H9 (cell line): ENCODE results near the gene AK9. TPM values are rescaled to one million over a fixed set of nuclear protein-coding genes. Genes with fewer than 3 reads are reported as not detected.

Experiments used
- DNase-seq: peaks from one replicate; pipeline ENCODE4 v3.0.0-alpha.2; 2017
- H2AFZ ChIP-seq: one replicate; pipeline ENCODE4 v1.6.1; 2013; ENCODE audit warnings: mild to moderate bottlenecking, low read length, control low read depth, moderate library complexity
- H2AK5ac ChIP-seq: 2 replicates; pipeline ENCODE4 v1.6.1; 2013; ENCODE audit warnings: low read length, control low read depth, mixed read lengths; ENCODE audit not compliant: insufficient read length
- H2BK120ac ChIP-seq: one replicate; pipeline ENCODE4 v1.6.1; 2013; ENCODE audit warnings: low read depth, mild to moderate bottlenecking, low read length, control low read depth, inconsistent platforms; ENCODE audit not compliant: poor library complexity, severe bottlenecking
- H2BK12ac ChIP-seq: 2 replicates; pipeline ENCODE4 v1.6.1; 2013; ENCODE audit warnings: low read length, control low read depth, mixed read lengths, low read depth; ENCODE audit not compliant: insufficient read length
- H2BK15ac ChIP-seq: 2 replicates; pipeline ENCODE4 v1.6.1; 2013; ENCODE audit warnings: low read depth, low read length, control low read depth
- H2BK20ac ChIP-seq: one replicate; pipeline ENCODE4 v1.6.1; 2013; ENCODE audit warnings: low read depth, mild to moderate bottlenecking, low read length, control low read depth, inconsistent platforms; ENCODE audit not compliant: poor library complexity, severe bottlenecking
- H2BK5ac ChIP-seq: 2 replicates; pipeline ENCODE4 v1.6.1; 2013; ENCODE audit warnings: low read length, control low read depth, mixed read lengths; ENCODE audit not compliant: insufficient read length
- H3K14ac ChIP-seq: 2 replicates; pipeline ENCODE4 v1.6.1; 2013; ENCODE audit warnings: low read length, control low read depth; ENCODE audit not compliant: insufficient read depth
- H3K18ac ChIP-seq: 2 replicates; pipeline ENCODE4 v1.6.1; 2013; ENCODE audit warnings: low read depth, mild to moderate bottlenecking, mixed read lengths, low read length, control low read depth; ENCODE audit not compliant: insufficient read length
- H3K23ac ChIP-seq: 2 replicates; pipeline ENCODE4 v1.6.1; 2013; ENCODE audit warnings: low read length, control low read depth, mixed read lengths, low read depth; ENCODE audit not compliant: insufficient read length
- H3K23me2 ChIP-seq: 2 replicates; pipeline ENCODE4 v1.6.1; 2013; ENCODE audit warnings: low read depth, mild to moderate bottlenecking, mixed read lengths, low read length, control low read depth; ENCODE audit not compliant: insufficient read length, poor library complexity, severe bottlenecking
- H3K27ac ChIP-seq: 2 replicates; pipeline ENCODE4 v1.5.1; 2013; ENCODE audit warnings: low read length, control low read depth, mixed read lengths, low read depth; ENCODE audit not compliant: insufficient read length
- H3K27me3 ChIP-seq: 2 replicates; pipeline ENCODE4 v1.6.1; 2013; ENCODE audit warnings: low read length, control low read depth, inconsistent platforms; ENCODE audit not compliant: insufficient read depth
- H3K4ac ChIP-seq: 2 replicates; pipeline ENCODE4 v1.6.1; 2013; ENCODE audit warnings: low read depth, mild to moderate bottlenecking, control low read depth, inconsistent platforms, low read length, moderate library complexity
- H3K4me1 ChIP-seq: 2 replicates; pipeline ENCODE4 v1.6.1; 2013; ENCODE audit warnings: low read length, control low read depth, inconsistent platforms; ENCODE audit not compliant: insufficient read depth
- H3K4me2 ChIP-seq: 2 replicates; pipeline ENCODE4 v1.6.1; 2013; ENCODE audit warnings: low read length, control low read depth, mixed read lengths; ENCODE audit not compliant: insufficient read length, insufficient read depth
- H3K56ac ChIP-seq: 2 replicates; pipeline ENCODE4 v1.6.1; 2013; ENCODE audit warnings: low read depth, mild to moderate bottlenecking, mixed read lengths, low read length, control low read depth; ENCODE audit not compliant: insufficient read length
- H3K79me1 ChIP-seq: 2 replicates; pipeline ENCODE4 v1.6.1; 2013; ENCODE audit warnings: low read depth, mild to moderate bottlenecking, moderate library complexity, low read length, control low read depth, inconsistent platforms; ENCODE audit not compliant: insufficient read depth, poor library complexity, severe bottlenecking
- H3K79me2 ChIP-seq: 2 replicates; pipeline ENCODE4 v1.6.1; 2013; ENCODE audit warnings: low read length, control low read depth, inconsistent platforms; ENCODE audit not compliant: insufficient read depth
- H3K9ac ChIP-seq: 2 replicates; pipeline ENCODE4 v1.6.1; 2013; ENCODE audit warnings: low read length, control low read depth, mixed read lengths; ENCODE audit not compliant: insufficient read length; ENCODE audit errors: extremely low read depth
- H3K9me3 ChIP-seq: one replicate; pipeline ENCODE4 v1.6.1; 2013; ENCODE audit warnings: low read depth, low read length, inconsistent platforms; ENCODE audit not compliant: control insufficient read depth
- H3T11ph ChIP-seq: one replicate; pipeline ENCODE4 v1.6.1; 2013; ENCODE audit warnings: mild to moderate bottlenecking, low read length, control low read depth, inconsistent platforms
- H4K20me1 ChIP-seq: one replicate; pipeline ENCODE4 v1.6.1; 2013; ENCODE audit not compliant: control insufficient read depth, insufficient read length, insufficient read depth
- H4K5ac ChIP-seq: 2 replicates; pipeline ENCODE4 v1.6.1; 2013; ENCODE audit warnings: low read depth, mild to moderate bottlenecking, mixed read lengths, low read length, control low read depth; ENCODE audit not compliant: insufficient read length
- H4K8ac ChIP-seq: replicated peaks from 2 replicates; pipeline ENCODE4 v1.6.1; 2013; ENCODE audit warnings: low read length, control low read depth, mixed read lengths, low read depth; ENCODE audit not compliant: insufficient read length
- H4K91ac ChIP-seq: 2 replicates; pipeline ENCODE4 v1.6.1; 2013; ENCODE audit warnings: low read depth, mild to moderate bottlenecking, moderate library complexity, mixed read lengths, low read length, control low read depth; ENCODE audit not compliant: insufficient read length
- H3K27ac Mint-ChIP-seq, 3 experiments: 2 replicates in 2 of 3; 3 replicates in 1 of 3; pipeline ENCODE4 v1.8.0; 2020 to 2021; ENCODE audit warnings: mixed read lengths in 3 of 3, mild to moderate bottlenecking in 1 of 3, moderate library complexity in 1 of 3
- H3K27me3 Mint-ChIP-seq: 2 replicates; pipeline ENCODE4 v1.8.0; 2021; ENCODE audit warnings: low read depth, mild to moderate bottlenecking, moderate library complexity, mixed read lengths
- H3K36me3 Mint-ChIP-seq, 3 experiments: 2 replicates in 2 of 3; 3 replicates in 1 of 3; pipeline ENCODE4 v1.8.0; 2020 to 2021; ENCODE audit warnings: low read depth in 3 of 3, mixed read lengths in 3 of 3; ENCODE audit not compliant: insufficient read depth in 1 of 3
- H3K4me1 Mint-ChIP-seq, 2 experiments: 2 replicates each; pipeline ENCODE4 v1.8.0; 2020; ENCODE audit warnings: mixed read lengths in 2 of 2
- H3K4me3 Mint-ChIP-seq, 2 experiments: 2 replicates in 1 of 2; 3 replicates in 1 of 2; pipeline ENCODE4 v1.8.0; 2020 to 2021; ENCODE audit warnings: mild to moderate bottlenecking in 2 of 2, mixed read lengths in 2 of 2, moderate library complexity in 1 of 2
- H3K9me3 Mint-ChIP-seq, 2 experiments: 2 replicates in 1 of 2; 3 replicates in 1 of 2; pipeline ENCODE4 v1.8.0; 2020; ENCODE audit warnings: mild to moderate bottlenecking in 2 of 2, mixed read lengths in 2 of 2, moderate library complexity in 1 of 2
- CTCF ChIP-seq: fragments of 200-600 bp; sonication (generic); conservative IDR thresholded peaks from 3 replicates; pipeline ENCODE4 v1.8.0; 2021; ENCODE audit warnings: antibody characterized with exemption, mild to moderate bottlenecking
- WGBS: extraction: QIAGEN DNeasy Blood & Tissue Kit; methylation state at CpG from one replicate; pipeline ENCODE4 v1.1.7; 2013; ENCODE audit warnings: missing lambda C conversion rate, low lambda C conversion rate, mixed read lengths; ENCODE audit not compliant: insufficient read length; ENCODE audit errors: extremely low coverage; 5-methylcytosine and 5-hydroxymethylcytosine counted together
- total RNA-seq: library from RNA; stranded (reverse); gene quantifications from 2 replicates; pipeline ENCODE4 v1.2.1, GENCODE V29; 2021

Gene AK9
- total RNA-seq, 1 experiment from 2014 or later, result 2.3 TPM

GRCh38 chr6:109473120-109473519, 217.9 kb downstream of the AK9 start:
- Histone ChIP-seq H2BK12ac (no peak overlapping the region), H4K91ac (no peak overlapping the region), H3K14ac (no peak overlapping the region), H4K5ac (no peak overlapping the region), H3K4ac (no peak overlapping the region), H2BK5ac (no peak overlapping the region), H3K56ac (no peak overlapping the region), H3K9me3 (no peaks in the 10 kb centered on the region), H2BK15ac (no peak overlapping the region), H2BK20ac (no peak overlapping the region), H3K18ac (no peak overlapping the region), H3K79me1 (no peaks in the 10 kb centered on the region), H2BK120ac (no peak overlapping the region), H3K9ac (no peak overlapping the region), H2AFZ (no peak overlapping the region), H3K27ac (no peak overlapping the region), H3K23ac (no peak overlapping the region), H4K8ac (no peak overlapping the region), H3K4me1 (no peaks in the 10 kb centered on the region), H3K4me2 (no peak overlapping the region), H2AK5ac (no peak overlapping the region), H3K23me2 (no peaks in the 10 kb centered on the region), H3T11ph (no peak overlapping the region), H3K79me2 (peaks cover 5% of the 10 kb centered on the region; the same call in 1 of the 2 replicates), H3K27me3 (no peaks in the 10 kb centered on the region), H4K20me1 (no peaks in the 10 kb centered on the region)
- H3K36me3 Mint-ChIP-seq, result peaks cover 46 to 95% (median 94%) of the 10 kb centered on the region in 3 experiments
- peak overlapping the region in 2 of 3 experiments; percentile 4 to 18; a peak in 2 of 7 replicates for H3K27ac Mint-ChIP-seq
- no peak for DNase-seq
- peaks cover 11 to 24% of the 10 kb centered on the region in 2 experiments for H3K4me1 Mint-ChIP-seq
- H3K9me3 Mint-ChIP-seq, result no peaks in the 10 kb centered on the region
- H3K27me3 Mint-ChIP-seq, result no peaks in the 10 kb centered on the region
- no peak overlapping the region for H3K4me3 Mint-ChIP-seq
- no CpG with 5 or more reads among the region's 3 CpGs for WGBS
- TF ChIP-seq CTCF, result no peak
